Endothelial cell of umbilical vein (primary cell): ENCODE measurements around the gene GGN. TPM values are rescaled to one million over a fixed set of nuclear protein-coding genes. Genes with fewer than 3 reads are reported as not detected.
A peak's percentile ranks its signal among the peaks of the same experiment; 100 is the strongest.

Source experiments
- BruUV-seq: library from RNA; stranded (reverse); fragments of 400-500 nt; replicated peaks from 2 replicates; lab custom pipeline; 2021; lab: Mats Ljungman, UMichigan
- CTCF ChIA-PET: fragments of 300-600, 350-600 bp; sonication (Branson Sonifier 250); formaldehyde crosslinking; loops from one replicate; lab custom pipeline; 2021; ENCODE audit warnings: antibody characterized with exemption, inconsistent platforms; lab: Charles Lee
- POLR2A ChIA-PET: fragments of 300-600, 350-600 bp; sonication (Branson Sonifier 250); formaldehyde crosslinking; loops from one replicate; lab custom pipeline; 2021; ENCODE audit warnings: antibody characterized with exemption, inconsistent platforms; lab: Charles Lee
- DNase-seq: peaks from one replicate; pipeline ENCODE4 v3.0.0-alpha.2; 2011; ENCODE audit warnings: low read depth, low spot score
- FAIRE-seq: peaks from 2 replicates; lab custom pipeline; 2011; peaks lifted over from hg19 to GRCh38; lab: Jason Lieb, UNC
- H2AFZ ChIP-seq: 2 replicates; pipeline ENCODE4 v1.6.0; 2012; ENCODE audit warnings: low read depth, low read length, control low read depth, inconsistent platforms
- H3K27ac ChIP-seq: 2 replicates; pipeline ENCODE4 v1.5.1; 2011; ENCODE audit warnings: low read depth, mild to moderate bottlenecking, control low read depth, low read length, moderate library complexity; ENCODE audit not compliant: insufficient read depth
- H3K27me3 ChIP-seq, 2 experiments: 2 replicates each; pipeline versions ENCODE4 v1.6.0 to v1.6.1; 2011; ENCODE audit warnings: low read length in 2 of 2, mixed read lengths in 1 of 2; ENCODE audit not compliant: control insufficient read depth in 2 of 2, insufficient read depth in 2 of 2
- H3K36me3 ChIP-seq, 2 experiments: 2 replicates in 1 of 2; 3 replicates in 1 of 2; pipeline ENCODE4 v1.5.1; 2011; ENCODE audit warnings: low read length in 2 of 2, mild to moderate bottlenecking in 1 of 2, moderate library complexity in 1 of 2; ENCODE audit not compliant: control insufficient read depth in 2 of 2, insufficient read depth in 2 of 2; ENCODE audit errors: extremely low read depth in 1 of 2
- H3K4me1 ChIP-seq: 3 replicates; pipeline ENCODE4 v1.5.1; 2011; ENCODE audit warnings: mild to moderate bottlenecking, low read length; ENCODE audit not compliant: control insufficient read depth, insufficient read depth; ENCODE audit errors: extremely low read depth
- H3K4me2 ChIP-seq: 2 replicates; pipeline ENCODE4 v1.6.1; 2011; ENCODE audit warnings: low read length, control low read depth, mixed read lengths; ENCODE audit not compliant: insufficient read depth
- H3K4me3 ChIP-seq, 3 experiments: fragments of 200-600 bp in 1 of 3; sonication (generic), shearing (Covaris generic) in 1 of 3; replicated peaks in 1 of 3; 2 replicates each; pipeline ENCODE4 v1.5.1; 2011 to 2016; ENCODE audit warnings: control low read depth in 3 of 3, low read length in 3 of 3, mild to moderate bottlenecking in 2 of 3, inconsistent platforms in 1 of 3, low read depth in 1 of 3, moderate library complexity in 1 of 3; ENCODE audit not compliant: insufficient read depth in 1 of 3
- H3K79me2 ChIP-seq: 2 replicates; pipeline ENCODE4 v1.6.0; 2012; ENCODE audit warnings: low read length, inconsistent platforms; ENCODE audit not compliant: control insufficient read depth, insufficient read depth
- H3K9ac ChIP-seq: replicated peaks from 2 replicates; pipeline ENCODE3; 2011; ENCODE audit warnings: low read length, control low read depth; ENCODE audit not compliant: insufficient read depth; ENCODE audit errors: extremely low read depth
- H3K9me1 ChIP-seq: replicated peaks from 3 replicates; pipeline ENCODE4 v1.6.0; 2011; ENCODE audit warnings: mild to moderate bottlenecking, low read length; ENCODE audit not compliant: control insufficient read depth, insufficient read depth; ENCODE audit errors: extremely low read depth
- H3K9me3 ChIP-seq: replicated peaks from 2 replicates; pipeline ENCODE4 v1.5.1; 2012; ENCODE audit warnings: low read length, inconsistent platforms; ENCODE audit not compliant: control insufficient read depth, insufficient read depth
- H4K20me1 ChIP-seq: replicated peaks from 2 replicates; pipeline ENCODE3; 2011; ENCODE audit warnings: mild to moderate bottlenecking, low read length; ENCODE audit not compliant: control insufficient read depth, insufficient read depth; ENCODE audit errors: extremely low read depth
- CTCF ChIP-seq, 2 donors: IDR thresholded peaks; 1 replicate in 1 of 2; 2 replicates in 1 of 2; pipeline ENCODE4 v1.5.1; 2011; ENCODE audit warnings: low read length in 2 of 2, mild to moderate bottlenecking in 2 of 2, moderate library complexity in 2 of 2, control low read depth in 1 of 2, inconsistent platforms in 1 of 2, low read depth in 1 of 2; ENCODE audit not compliant: insufficient read depth in 1 of 2; ENCODE audit errors: extremely low read depth in 1 of 2
- GATA2 ChIP-seq: IDR thresholded peaks from 2 replicates; pipeline ENCODE4 v1.7.0; 2011; ENCODE audit warnings: low read depth, mild to moderate bottlenecking, moderate library complexity, mixed read lengths, low read length; ENCODE audit not compliant: insufficient read length, insufficient read depth
- JUN ChIP-seq: IDR thresholded peaks from 2 replicates; pipeline ENCODE4 v1.6.1; 2011; ENCODE audit warnings: borderline replicate concordance, low read depth; ENCODE audit not compliant: insufficient read length, insufficient read depth
- MAX ChIP-seq: IDR thresholded peaks from 2 replicates; pipeline ENCODE4 v1.6.1; 2011; ENCODE audit not compliant: insufficient read depth, insufficient read length
- MYC ChIP-seq: IDR thresholded peaks from one replicate; pipeline ENCODE4 v1.6.1; 2011; ENCODE audit warnings: mild to moderate bottlenecking, low read depth, low read length
- POLR2AphosphoS5 ChIP-seq: IDR thresholded peaks from 2 replicates; pipeline ENCODE4 v1.6.1; 2012; ENCODE audit warnings: low read depth, mild to moderate bottlenecking, control low read depth, low read length, moderate library complexity; ENCODE audit not compliant: insufficient read depth
- dilution Hi-C: fragments of 300-500 bp; cut with MboI; formaldehyde crosslinking; loops from one replicate; pipeline ENCODE4 v1.15.0; 2019; ENCODE audit warnings: low sequenced_read_pairs; ENCODE audit not compliant: extremely low pct_ligation_motif_present
- intact Hi-C: fragments of 100-400 bp; cut with micrococcal nuclease; formaldehyde crosslinking; loops from one replicate; pipeline ENCODE4 v1.10.0; 2022
- polyA plus RNA-seq, 4 experiments: library from polyadenylated mRNA; depleted of rRNA in 3 of 4; stranded (reverse) in 3 of 4; unstranded in 1 of 4; fragments of >200 nt; gene quantifications; 2 replicates each; pipeline versions ENCODE4 v1.2.1 to v1.2.3, GENCODE V29; 2011 to 2012; ENCODE audit warnings: missing spikeins in 1 of 4
- total RNA-seq: library from RNA; stranded (reverse); gene quantifications from 2 replicates; pipeline ENCODE4 v1.2.3, GENCODE V29; 2021

Gene GGN
- total and polyA plus RNA-seq, 2 donors (not counting 3 experiments of a cell fraction or from before 2014, with no cell fraction given), result 0.39 to 0.88 TPM

- H3K27ac ChIP-seq, result no peak overlapping the region
- H3K4me1 ChIP-seq, result peaks cover 2% of the 10 kb centered on the region
- peak overlapping the region in 2 of 3 experiments; percentile 25 to 37 for H3K4me3 ChIP-seq
- BruUV-seq, result no TSS peak
- H3K9ac ChIP-seq, result no peak overlapping the region
- no peaks in the 10 kb centered on the region for H3K9me3 ChIP-seq
- DNase-seq (no peak), FAIRE-seq (no peak)
- H2AFZ ChIP-seq, result peak overlapping the region; percentile 88
- H3K27me3 ChIP-seq, result no peaks in the 10 kb centered on the region
- H3K9me1 ChIP-seq, result no peaks in the 10 kb centered on the region
- TF ChIP-seq MAX, result no peak
- TF ChIP-seq MYC, result no peak
- no peak for TF ChIP-seq GATA2
- TF ChIP-seq POLR2AphosphoS5, result no peak
- TF ChIP-seq CTCF (IDR thresholded peaks at IDR 0.05; ENCODE audit: extremely low read depth in 1 of 2, insufficient read depth in 1 of 2, low read depth in 1 of 2, low read length in 2 of 2), result no peak
- TF ChIP-seq JUN, result no peak
- no peaks in the 10 kb centered on the region for H3K79me2 ChIP-seq
- no peaks in the 10 kb centered on the region for H4K20me1 ChIP-seq
- POLR2A ChIA-PET, result interaction anchor here (1.2 to 2.4 kb wide), 3 partner anchors 15 to 528 kb away, joined by 4 to 11 read pairs (median 9); partner anchors contain the start of genes GGN, MRPS12, PSMD8 and SARS2
- peak overlapping the region; percentile 69 for H3K4me2 ChIP-seq
- intact Hi-C loops, result loop anchor here (2.0 to 10.0 kb wide), 4 partner anchors 28 to 302 kb away; partner anchors contain the start of gene PSMD8
- CTCF ChIA-PET, result interaction anchor here (0.6 to 3.4 kb wide), 51 partner anchors 8 to 924 kb away, joined by 3 to 66 read pairs (median 4); partner anchors contain the start of genes C19orf33, CATSPERG, EIF3K and GGN
- dilution Hi-C loops, result no loop called here
- no peaks in the 10 kb centered on the region for H3K36me3 ChIP-seq
Measured at GRCh38 chr19:38402623-38402966, 14.8 kb upstream of the GGN start.
